Gastrocnemius medialis (tissue), 4 donors: ENCODE data around the gene OR2T1. TPM values are rescaled to one million over a fixed set of nuclear protein-coding genes. Genes with fewer than 3 reads are reported as not detected.
"Not testable (repeated sequence)": the region's sequence is repeated elsewhere in the genome, so short reads cannot be mapped to it uniquely, and the experiment has no call there.

Source experiments
- ATAC-seq, 2 donors: fragments of 150-250 bp; one replicate each; pipeline ENCODE4 v1.9.1; 2016
- DNase-seq, 2 donors: peaks; one replicate each; pipeline ENCODE4 v3.0.0-alpha.2; 2019
- H3K27ac ChIP-seq, 4 donors: fragments of 200-600 bp; sonication (generic); 1 replicate in 1 of 4; 2 replicates in 3 of 4; pipeline ENCODE4 v1.5.1; 2016 to 2018; ENCODE audit warnings: mild to moderate bottlenecking in 2 of 4, moderate library complexity in 1 of 4
- H3K27me3 ChIP-seq, 3 donors: fragments of 200-600 bp; sonication (generic) in 2 of 3; 1 replicate in 1 of 3; 2 replicates in 2 of 3; pipeline versions ENCODE4 v1.5.1 to v1.6.0; 2016 to 2019; ENCODE audit warnings: mild to moderate bottlenecking in 1 of 3, moderate library complexity in 1 of 3
- H3K36me3 ChIP-seq, 2 donors: fragments of 200-600 bp; sonication (generic) in 1 of 2; one replicate each; pipeline ENCODE4 v1.5.1; 2017 to 2018
- H3K4me1 ChIP-seq, 2 donors: fragments of 200-600 bp; sonication (generic) in 1 of 2; one replicate each; pipeline ENCODE4 v1.5.1; 2016 to 2017; ENCODE audit warnings: mild to moderate bottlenecking in 2 of 2
- H3K4me3 ChIP-seq, 4 donors: fragments of 200-600 bp; sonication (generic) in 3 of 4; 1 replicate in 1 of 4; 2 replicates in 3 of 4; pipeline ENCODE4 v1.5.1; 2016 to 2019; ENCODE audit warnings: mild to moderate bottlenecking in 2 of 4
- H3K9me3 ChIP-seq, 3 donors: fragments of 200-600 bp; sonication (generic) in 2 of 3; 1 replicate in 1 of 3; 2 replicates in 2 of 3; pipeline ENCODE4 v1.5.1; 2016 to 2019
- in situ Hi-C, 4 donors: fragments of 200-750 bp; cut with MboI; loops; one replicate each; pipeline versions ENCODE4 v1.15.0 to v1.8.0; 2017; ENCODE audit warnings: low sequenced_read_pairs in 4 of 4
- intact Hi-C: fragments of 100-400 bp; cut with DNase I; formaldehyde crosslinking; loops from one replicate; pipeline ENCODE4 v1.15.1; 2023; ENCODE audit warnings: low total_unique reads
- total RNA-seq, 4 donors: library from RNA; depleted of rRNA; stranded (reverse); fragments of >200 nt; gene quantifications; one replicate each; pipeline versions ENCODE4 v1.1.0 to v1.2.3, GENCODE V29; 2016

OR2T1 gene
- total RNA-seq, 4 donors from 2014 or later = not detected

GRCh38 chr1:248456635-248457034, 53.8 kb downstream of the OR2T1 start:
- H3K27ac ChIP-seq, H3K4me3 ChIP-seq, in situ Hi-C loops, DNase-seq, H3K36me3 ChIP-seq, H3K9me3 ChIP-seq, ATAC-seq, intact Hi-C loops, H3K4me1 ChIP-seq, H3K27me3 ChIP-seq: not testable (repeated sequence)

Other genes starting within 250 kb of the OR2T1 start
- not detected for gene OR2M2, start 228.2 kb upstream of the OR2T1 start, total RNA-seq
- not detected for gene OR2M3, start 205.8 kb upstream of the OR2T1 start, total RNA-seq
- gene OR2M4, start 171.6 kb upstream of the OR2T1 start, total RNA-seq = not detected
- not detected for gene OR2T33, start 125.1 kb upstream of the OR2T1 start, total RNA-seq
- not detected for gene OR2T12, start 99.6 kb upstream of the OR2T1 start, total RNA-seq
- gene OR2M7, start 78.5 kb upstream of the OR2T1 start, total RNA-seq = not detected
- not detected for gene OR14C36, start 54.3 kb upstream of the OR2T1 start, total RNA-seq
- not detected for gene OR2T4, start 41.4 kb upstream of the OR2T1 start, total RNA-seq
- not detected for gene OR2T6, start 27.3 kb upstream of the OR2T1 start, total RNA-seq
- not detected for gene OR2T2, start 42.6 kb downstream of the OR2T1 start, total RNA-seq
- not detected for gene OR2T3, start 70.3 kb downstream of the OR2T1 start, total RNA-seq
- gene OR2T5, start 85.5 kb downstream of the OR2T1 start, total RNA-seq = not detected
- gene OR2G6, start 105.0 kb downstream of the OR2T1 start, total RNA-seq = not detected
- not detected for gene OR2T29, start 159.7 kb downstream of the OR2T1 start, total RNA-seq
- gene OR2T34, start 171.7 kb downstream of the OR2T1 start, total RNA-seq = not detected
- not detected for gene OR2T10, start 194.7 kb downstream of the OR2T1 start, total RNA-seq
- not detected for gene OR2T11, start 232.0 kb downstream of the OR2T1 start, total RNA-seq
- not detected for gene OR2T35, start 242.2 kb downstream of the OR2T1 start, total RNA-seq